ENCODE results near the gene SLC25A34. TPM values are rescaled to one million over a fixed set of nuclear protein-coding genes. Genes with fewer than 3 reads are reported as not detected.

Gene SLC25A34
- total RNA-seq, 4 donors from 2014 or later, result 7.8 to 17.2 (median 13.8) TPM

DNA sequence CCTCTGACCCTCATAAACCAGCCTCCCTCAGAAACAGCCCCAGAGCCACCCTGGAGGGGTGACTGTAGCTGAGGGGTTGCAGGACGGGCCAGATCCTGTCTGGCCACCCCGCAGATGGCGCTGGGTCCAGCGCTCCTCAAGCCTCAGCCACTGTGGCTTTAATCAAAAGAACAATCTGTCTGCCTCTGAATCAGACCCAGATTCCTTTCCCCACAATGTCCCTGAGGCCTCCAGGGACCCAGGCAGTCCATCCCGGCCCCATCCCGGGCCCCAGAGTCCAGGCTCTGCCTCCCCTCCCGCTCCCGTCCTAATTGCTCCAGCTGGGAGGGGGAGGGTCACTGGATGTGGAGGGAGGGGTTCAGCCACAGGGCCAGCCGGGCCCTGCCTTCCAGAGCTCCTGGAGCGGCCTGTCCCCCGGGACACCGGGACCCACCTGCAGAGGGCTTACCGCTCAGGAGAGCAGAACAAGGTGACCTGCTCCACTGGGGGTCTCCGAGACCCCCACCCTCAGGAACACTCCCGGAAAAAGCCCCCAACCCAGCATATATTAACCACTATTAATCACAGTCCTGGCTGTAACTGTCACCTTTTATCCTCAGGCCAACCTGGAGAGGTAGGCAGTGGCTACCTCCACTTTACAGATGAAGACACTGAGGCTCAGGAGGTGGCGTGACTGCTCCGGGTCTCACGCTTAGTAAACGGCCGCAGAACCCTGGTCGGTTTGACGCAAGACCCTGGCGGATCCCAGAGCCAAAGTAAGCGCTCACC is 21.7 kb downstream of the SLC25A34 start:
- H3K4me1 ChIP-seq, result peaks cover 0 to 15% of the 10 kb centered on the region in 2 donors
- H3K36me3 ChIP-seq, result no peaks in the 10 kb centered on the region
- H3K27me3 ChIP-seq, result peaks cover 24 to 35% (median 30%) of the 10 kb centered on the region in 3 donors
- ATAC-seq (peak in 1 of 2 donors; percentile 8), DNase-seq (no peak)
- intact Hi-C loops (cut with DNase I; ENCODE audit: low total_unique reads), result no loop called here
- peak overlapping the region; percentile 51 to 63 (median 55) for H3K4me3 ChIP-seq
- H3K27ac ChIP-seq, result peak overlapping the region in 3 of 4 donors; percentile 47 to 51 (median 49)
- TF ChIP-seq POLR2A (IDR thresholded peaks at IDR 0.05), result no peak
- TF ChIP-seq, protein P1, sequence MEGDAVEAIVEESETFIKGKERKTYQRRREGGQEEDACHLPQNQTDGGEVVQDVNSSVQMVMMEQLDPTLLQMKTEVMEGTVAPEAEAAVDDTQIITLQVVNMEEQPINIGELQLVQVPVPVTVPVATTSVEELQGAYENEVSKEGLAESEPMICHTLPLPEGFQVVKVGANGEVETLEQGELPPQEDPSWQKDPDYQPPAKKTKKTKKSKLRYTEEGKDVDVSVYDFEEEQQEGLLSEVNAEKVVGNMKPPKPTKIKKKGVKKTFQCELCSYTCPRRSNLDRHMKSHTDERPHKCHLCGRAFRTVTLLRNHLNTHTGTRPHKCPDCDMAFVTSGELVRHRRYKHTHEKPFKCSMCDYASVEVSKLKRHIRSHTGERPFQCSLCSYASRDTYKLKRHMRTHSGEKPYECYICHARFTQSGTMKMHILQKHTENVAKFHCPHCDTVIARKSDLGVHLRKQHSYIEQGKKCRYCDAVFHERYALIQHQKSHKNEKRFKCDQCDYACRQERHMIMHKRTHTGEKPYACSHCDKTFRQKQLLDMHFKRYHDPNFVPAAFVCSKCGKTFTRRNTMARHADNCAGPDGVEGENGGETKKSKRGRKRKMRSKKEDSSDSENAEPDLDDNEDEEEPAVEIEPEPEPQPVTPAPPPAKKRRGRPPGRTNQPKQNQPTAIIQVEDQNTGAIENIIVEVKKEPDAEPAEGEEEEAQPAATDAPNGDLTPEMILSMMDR (IDR thresholded peaks at IDR 0.05 in 4 of 5, conservative IDR thresholded peaks at IDR 0.05 in 1 of 5), result no peak
- no peaks in the 10 kb centered on the region for H3K9me3 ChIP-seq
- in situ Hi-C loops (cut with MboI; ENCODE audit: low sequenced_read_pairs in 4 of 4), result no loop called here

DNA sequence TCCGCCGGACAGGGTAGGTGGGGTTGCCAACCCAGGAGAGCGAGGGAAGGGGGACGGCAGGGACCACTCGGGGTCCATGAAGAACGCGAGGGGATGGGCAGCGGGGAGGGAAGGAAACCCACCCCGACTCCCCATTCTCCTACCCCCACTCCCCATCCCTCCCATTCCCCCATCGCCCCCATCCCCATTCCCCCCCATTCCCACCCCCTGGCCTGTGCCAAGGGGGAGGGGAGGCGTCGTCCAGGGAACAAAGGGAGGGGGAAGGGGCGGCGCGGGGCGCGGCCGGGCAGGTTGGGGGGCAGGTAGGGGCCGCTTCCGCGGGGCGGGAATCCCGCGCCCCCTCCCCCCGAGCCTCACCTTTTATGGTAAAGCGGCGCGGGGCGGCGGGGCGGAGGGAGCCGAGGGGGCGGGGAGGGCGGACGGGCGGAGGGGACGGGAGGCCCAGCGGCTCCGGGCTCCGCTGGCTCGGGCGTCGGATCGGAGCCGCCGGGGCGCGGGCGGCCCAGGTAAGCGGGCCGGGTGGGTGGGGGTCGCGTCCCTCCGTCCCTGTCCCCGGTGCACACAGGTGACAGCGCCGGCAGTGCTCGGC is 22.4 kb downstream of the SLC25A34 start, which contains the start of gene FBLIM1:
FBLIM1 (plus strand) TSS at position 453 of the 589 bp plus-strand sequence. CDS start 6,189 bp downstream, outside the sequence.
- DNase-seq (no peak), ATAC-seq (no peak)
- peak within 1 kb of the TSS; percentile 51 to 63 (median 55) for H3K4me3 ChIP-seq
- no peaks in the 10 kb centered on the region for H3K36me3 ChIP-seq
- peaks cover 24 to 35% (median 30%) of the 10 kb centered on the region in 3 donors for H3K27me3 ChIP-seq
- H3K4me1 ChIP-seq, result peaks cover 0 to 15% of the 10 kb centered on the region in 2 donors
- intact Hi-C loops (cut with DNase I; ENCODE audit: low total_unique reads), result no loop called here
- no peaks in the 10 kb centered on the region for H3K9me3 ChIP-seq
- TF ChIP-seq, protein P1 (IDR thresholded peaks at IDR 0.05 in 4 of 5, conservative IDR thresholded peaks at IDR 0.05 in 1 of 5), result no peak
- TF ChIP-seq POLR2A (IDR thresholded peaks at IDR 0.05), result no peak
- in situ Hi-C loops (cut with MboI; ENCODE audit: low sequenced_read_pairs in 4 of 4), result no loop called here
- peak within 1 kb of the TSS; percentile 31 to 65 (median 61) for H3K27ac ChIP-seq

DNA sequence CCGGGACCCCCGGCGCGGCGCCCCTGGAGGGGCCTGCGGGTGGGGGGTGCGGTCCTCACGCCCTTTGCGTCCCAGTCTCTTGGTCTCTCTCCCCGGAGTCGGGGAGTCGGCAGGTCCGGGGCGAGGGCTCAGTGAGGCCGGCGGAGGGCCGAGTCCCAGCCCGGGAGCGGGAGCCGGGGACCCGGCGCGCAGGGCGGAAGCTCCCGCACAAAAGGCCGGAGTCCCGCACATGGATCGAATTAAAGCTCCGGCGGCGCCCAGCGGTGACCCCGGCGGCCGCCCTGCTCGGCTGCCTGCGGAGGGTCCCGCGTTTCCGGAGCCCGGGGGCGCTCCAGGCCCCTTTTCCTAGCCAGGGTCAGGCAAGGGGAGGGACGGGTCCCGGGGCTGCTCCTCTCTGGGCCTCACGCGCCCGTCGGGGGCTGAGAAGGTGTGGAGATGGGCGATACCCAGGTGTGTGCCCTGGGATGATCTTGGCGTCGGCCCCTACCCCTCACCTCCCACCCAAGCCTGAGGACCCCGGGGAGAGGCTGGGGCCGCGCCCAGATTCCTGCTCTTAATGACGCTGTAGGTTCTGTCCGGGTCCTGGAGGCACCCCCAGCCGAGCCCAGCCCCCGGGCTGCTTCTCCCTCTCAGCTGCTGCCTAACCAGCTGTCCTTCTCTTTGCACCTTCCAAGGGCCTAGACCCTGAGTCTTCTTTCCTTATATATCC is 23.0 kb downstream of the SLC25A34 start:
- H3K9me3 ChIP-seq, result no peaks in the 10 kb centered on the region
- DNase-seq (no peak), ATAC-seq (no peak)
- H3K4me3 ChIP-seq, result peak overlapping the region; percentile 51 to 63 (median 55)
- in situ Hi-C loops (cut with MboI; ENCODE audit: low sequenced_read_pairs in 4 of 4) (no loop called here), intact Hi-C loops (cut with DNase I; ENCODE audit: low total_unique reads) (no loop called here)
- H3K36me3 ChIP-seq, result no peaks in the 10 kb centered on the region
- peaks cover 24 to 35% (median 30%) of the 10 kb centered on the region in 3 donors for H3K27me3 ChIP-seq
- peak overlapping the region; percentile 31 to 65 (median 61) for H3K27ac ChIP-seq
- H3K4me1 ChIP-seq, result peaks cover 0 to 15% of the 10 kb centered on the region in 2 donors
- TF ChIP-seq POLR2A (IDR thresholded peaks at IDR 0.05), result peak in 1 of 2 donors; percentile 16
- TF ChIP-seq, protein P1 (IDR thresholded peaks at IDR 0.05 in 4 of 5, conservative IDR thresholded peaks at IDR 0.05 in 1 of 5), result no peak

DNA sequence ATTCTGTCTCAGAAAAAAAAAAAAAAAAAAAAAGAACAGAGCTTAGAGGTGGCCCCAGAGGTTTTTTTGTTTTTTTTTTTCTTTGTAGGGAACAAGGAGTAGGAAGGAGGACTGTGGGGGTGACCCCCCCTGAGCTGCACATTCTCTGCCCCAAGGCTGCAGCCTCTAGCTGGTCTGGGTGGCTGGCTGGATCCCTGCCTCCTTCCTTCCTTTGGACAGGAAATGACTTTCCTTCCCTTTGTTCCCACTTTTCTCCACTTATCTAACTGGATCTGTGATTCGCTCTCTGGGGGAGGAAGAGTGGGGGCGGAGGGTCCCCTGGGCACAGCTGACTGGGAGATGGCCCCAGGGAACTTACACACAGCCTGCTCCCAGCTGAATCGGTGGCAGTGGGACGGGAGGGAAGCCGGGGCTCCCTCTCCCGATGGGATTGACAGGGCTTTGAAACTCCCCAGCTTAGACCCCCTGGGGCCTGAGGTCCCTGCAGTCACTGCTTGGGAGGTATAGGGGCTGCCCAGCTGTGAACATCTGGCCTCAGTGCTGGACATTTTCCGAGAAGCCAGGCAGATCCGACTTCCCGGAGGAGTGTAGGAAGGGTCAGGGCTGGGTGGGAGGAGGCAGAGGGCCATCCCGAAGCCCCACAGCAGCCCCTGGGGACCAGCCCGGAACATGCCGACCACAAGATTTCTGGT is 24.6 kb downstream of the SLC25A34 start:
- Histone ChIP-seq H3K36me3 (no peaks in the 10 kb centered on the region), H3K4me1 (peaks cover 0 to 15% of the 10 kb centered on the region in 2 donors), H3K27me3 (peaks cover 24 to 35% (median 30%) of the 10 kb centered on the region in 3 donors), H3K4me3 (no peak overlapping the region), H3K27ac (peak overlapping the region; percentile 24 to 65 (median 52)), H3K9me3 (no peaks in the 10 kb centered on the region)
- intact Hi-C loops (cut with DNase I; ENCODE audit: low total_unique reads) (no loop called here), in situ Hi-C loops (cut with MboI; ENCODE audit: low sequenced_read_pairs in 4 of 4) (no loop called here)
- DNase-seq (no peak), ATAC-seq (no peak)
- TF ChIP-seq, protein P1 (IDR thresholded peaks at IDR 0.05 in 4 of 5, conservative IDR thresholded peaks at IDR 0.05 in 1 of 5), result no peak
- no peak for TF ChIP-seq POLR2A (IDR thresholded peaks at IDR 0.05)

Measured in gastrocnemius medialis (tissue), 4 donors.